GM19099 (cell line): ENCODE results near the gene P2RY10.

Source experiments
- POLR2A ChIP-seq: IDR thresholded peaks from 3 replicates; pipeline ENCODE4 v1.6.1; 2011; ENCODE audit warnings: low read depth; ENCODE audit not compliant: insufficient read length; ENCODE audit errors: extremely low read depth

Gene P2RY10

DNA sequence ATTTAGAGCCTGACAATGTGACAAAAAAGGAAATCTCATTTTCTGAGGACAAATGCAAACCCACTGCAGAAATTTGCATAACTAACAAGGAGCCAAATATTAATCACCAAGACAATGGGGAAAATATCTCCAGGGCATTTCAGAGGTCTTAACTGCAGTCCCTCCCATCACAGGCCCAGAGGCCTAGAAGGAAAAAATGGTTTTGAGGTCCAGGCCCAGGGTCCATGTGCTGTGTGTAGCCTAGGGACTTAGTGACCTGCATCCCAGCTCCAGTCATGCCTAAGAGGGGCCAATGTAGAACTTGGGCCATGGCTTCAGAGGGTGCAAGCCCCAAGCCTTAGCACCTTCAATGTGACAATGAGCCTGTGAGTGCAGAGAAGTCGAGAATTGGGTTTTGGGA is 44.2 kb downstream of the P2RY10 start:
- TF ChIP-seq POLR2A: no peak

GRCh38 chrX:78997870-78998558 is 52.8 kb downstream of the P2RY10 start:
- TF ChIP-seq POLR2A: no peak
